ENCODE measurements around the gene WWOX. TPM values are rescaled to one million over a fixed set of nuclear protein-coding genes. Genes with fewer than 3 reads are reported as not detected.

WWOX gene
- polyA plus RNA-seq, 2 of the 4 experiments (the other 2 are of a cell fraction) = 16.0 to 17.2 TPM

DNA sequence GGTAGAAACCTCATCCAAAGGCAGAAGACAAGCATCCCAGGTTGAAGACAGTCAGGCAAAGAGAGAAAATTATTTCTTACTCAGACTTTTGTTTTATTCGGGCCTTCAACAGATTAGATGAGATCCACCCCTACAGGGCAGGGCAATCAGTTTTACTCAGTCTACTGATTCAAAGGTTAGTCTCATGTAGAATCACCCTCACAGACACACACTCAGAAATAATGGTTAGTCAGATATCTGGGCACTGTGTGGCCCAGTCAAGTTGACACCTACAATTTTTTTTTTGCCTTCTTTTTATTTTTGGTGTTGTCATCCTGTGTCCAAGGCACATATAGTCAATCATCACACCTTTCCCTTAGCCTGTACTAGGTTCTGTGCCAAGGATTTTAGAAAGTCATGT, 729.8 kb downstream of the WWOX start:
- 70% methylated on average over 1 of the region's 1 CpG for WGBS (ENCODE audit: missing lambda C conversion rate)
- TF ChIP-seq HOXB5 (CRISPR knock-in tag; IDR thresholded peaks at IDR 0.05) (no peak), MAX (IDR thresholded peaks at IDR 0.05) (no peak), HOXB13 (CRISPR knock-in tag; IDR thresholded peaks at IDR 0.05; ENCODE audit: low read depth) (no peak), MAZ (IDR thresholded peaks at IDR 0.05; ENCODE audit: borderline replicate concordance, low read depth, low read length) (no peak), RAD21 (conservative IDR thresholded peaks at IDR 0.05 in 1 of 2, IDR thresholded peaks at IDR 0.05 in 1 of 2) (no peak), PHF8 (IDR thresholded peaks at IDR 0.05; ENCODE audit: borderline replicate concordance, low read depth) (no peak), CTCF (IDR thresholded peaks at IDR 0.05) (no peak), HES2 (IDR thresholded peaks at IDR 0.05) (no peak), SMC3 (IDR thresholded peaks at IDR 0.05) (no peak), PBX3 (IDR thresholded peaks at IDR 0.05) (no peak), CHD2 (IDR thresholded peaks at IDR 0.05; ENCODE audit: low read length, partially characterized antibody) (no peak), JUN (IDR thresholded peaks at IDR 0.05) (no peak), EP300 (IDR thresholded peaks at IDR 0.05) (no peak), RARB (CRISPR knock-in tag; IDR thresholded peaks at IDR 0.05) (no peak), JUNB (IDR thresholded peaks at IDR 0.05) (no peak)
- no peak for DNase-seq (ENCODE audit: low read depth in 1 of 2, low spot score in 1 of 2)
- H3K9me3 ChIP-seq = no peaks in the 10 kb centered on the region
- ChIA-PET CTCF (no interaction called here), POLR2A (no interaction called here)
- H3K27ac ChIP-seq = no peak overlapping the region
- H3K4me1 ChIP-seq = no peaks in the 10 kb centered on the region
- no peak overlapping the region for H3K4me3 ChIP-seq
- no peak for FAIRE-seq
- no peak for ATAC-seq
- no peak overlapping the region for H3K4me2 ChIP-seq

GRCh38 chr16:78830599-78830998, 731.1 kb downstream of the WWOX start:
- POLR2A ChIA-PET = no interaction called here
- H3K9me3 ChIP-seq = no peaks in the 10 kb centered on the region
- WGBS (ENCODE audit: missing lambda C conversion rate) = 13% methylated on average over 9 of the region's 9 CpGs
- H3K27ac ChIP-seq = no peak overlapping the region
- FAIRE-seq (no peak), ATAC-seq (no peak), DNase-seq (ENCODE audit: low read depth in 1 of 2, low spot score in 1 of 2) (no peak)
- CTCF ChIA-PET = no interaction called here
- H3K4me3 ChIP-seq = no peak overlapping the region
- no peak overlapping the region for H3K4me2 ChIP-seq
- no peak for TF ChIP-seq HOXB13 (CRISPR knock-in tag; IDR thresholded peaks at IDR 0.05; ENCODE audit: low read depth)
- TF ChIP-seq EP300 (IDR thresholded peaks at IDR 0.05) = no peak
- no peak for TF ChIP-seq ZNF302 (CRISPR knock-in tag; IDR thresholded peaks at IDR 0.05)
- no peak for TF ChIP-seq JUNB (IDR thresholded peaks at IDR 0.05)
- TF ChIP-seq RNF2 (IDR thresholded peaks at IDR 0.05; ENCODE audit: borderline replicate concordance, low read depth) = no peak
- TF ChIP-seq NFE2L2 (conservative IDR thresholded peaks at IDR 0.05; ENCODE audit: low read length) = no peak
- no peak for TF ChIP-seq NPAS2 (CRISPR knock-in tag; IDR thresholded peaks at IDR 0.05; ENCODE audit: borderline replicate concordance)
- TF ChIP-seq, protein P1, sequence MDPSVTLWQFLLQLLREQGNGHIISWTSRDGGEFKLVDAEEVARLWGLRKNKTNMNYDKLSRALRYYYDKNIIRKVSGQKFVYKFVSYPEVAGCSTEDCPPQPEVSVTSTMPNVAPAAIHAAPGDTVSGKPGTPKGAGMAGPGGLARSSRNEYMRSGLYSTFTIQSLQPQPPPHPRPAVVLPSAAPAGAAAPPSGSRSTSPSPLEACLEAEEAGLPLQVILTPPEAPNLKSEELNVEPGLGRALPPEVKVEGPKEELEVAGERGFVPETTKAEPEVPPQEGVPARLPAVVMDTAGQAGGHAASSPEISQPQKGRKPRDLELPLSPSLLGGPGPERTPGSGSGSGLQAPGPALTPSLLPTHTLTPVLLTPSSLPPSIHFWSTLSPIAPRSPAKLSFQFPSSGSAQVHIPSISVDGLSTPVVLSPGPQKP (IDR thresholded peaks at IDR 0.05; ENCODE audit: low read depth, low read length) = no peak
- no peak for TF ChIP-seq HES2 (IDR thresholded peaks at IDR 0.05)
- no peak for TF ChIP-seq ESRRA (IDR thresholded peaks at IDR 0.05; ENCODE audit: borderline replicate concordance, low read length)
- no peak for TF ChIP-seq MAX (IDR thresholded peaks at IDR 0.05)
- no peak for TF ChIP-seq BHLHE40 (IDR thresholded peaks at IDR 0.05; ENCODE audit: low read depth, low read length)
- no peak for TF ChIP-seq MAFK (IDR thresholded peaks at IDR 0.05; ENCODE audit: partially characterized antibody)
- TF ChIP-seq E2F6 (IDR thresholded peaks at IDR 0.05; ENCODE audit: borderline replicate concordance, low read depth) = no peak
- no peak for TF ChIP-seq CBX2 (IDR thresholded peaks at IDR 0.05; ENCODE audit: borderline replicate concordance, low read depth)
- TF ChIP-seq BCL3 (IDR thresholded peaks at IDR 0.05) = no peak
- H3K4me1 ChIP-seq = no peaks in the 10 kb centered on the region
